DND-41 (cell line): ENCODE results near the gene WDR18.

Experiments
- CTCF ChIP-seq: IDR thresholded peaks from 2 replicates; pipeline ENCODE4 v1.5.1; 2012; ENCODE audit warnings: borderline replicate concordance, low read length, moderate library complexity, mild to moderate bottlenecking; ENCODE audit not compliant: poor library complexity, severe bottlenecking; ENCODE audit errors: extremely low read depth
- EZH2 ChIP-seq: IDR thresholded peaks from 3 replicates; pipeline ENCODE4 v1.6.1; 2012; ENCODE audit warnings: borderline replicate concordance, low read depth, mild to moderate bottlenecking, moderate library complexity, low read length, inconsistent platforms; ENCODE audit not compliant: severe bottlenecking

GRCh38 chr19:1014161-1015060 is 30.3 kb downstream of the WDR18 start:
- TF ChIP-seq CTCF (no peak), EZH2 (no peak)
